HepG2 (cell line): ENCODE data around the gene IL17RC. TPM values are rescaled to one million over a fixed set of nuclear protein-coding genes. Genes with fewer than 3 reads are reported as not detected.
A peak's percentile ranks its signal among the peaks of the same experiment; 100 is the strongest.

Source experiments
- ARNT ChIP-seq: fragments of 450-650 bp; IDR thresholded peaks from 2 replicates; pipeline ENCODE4 v1.6.1; 2017
- CAMTA2 ChIP-seq: sonication (generic); formaldehyde crosslinking; IDR thresholded peaks from 2 replicates; pipeline ENCODE4 v1.4.0; 2020; ENCODE audit warnings: mild to moderate bottlenecking, missing genetic modification reagents, borderline replicate concordance
- HNRNPH1 ChIP-seq: fragments of 200-400 bp; formaldehyde crosslinking; optimal IDR thresholded peaks from 2 replicates; pipeline ENCODE3; 2017; ENCODE audit warnings: mild to moderate bottlenecking, low read depth, low read length
- IRF2 ChIP-seq: IDR thresholded peaks from 2 replicates; pipeline ENCODE4 v1.6.1; 2018; ENCODE audit warnings: missing genetic modification reagents, missing compliant biosample characterization
- KAT8 ChIP-seq: IDR thresholded peaks from 2 replicates; pipeline ENCODE4 v1.6.1; 2016; ENCODE audit warnings: missing genetic modification reagents, missing compliant biosample characterization
- KLF6 ChIP-seq: IDR thresholded peaks from 2 replicates; pipeline ENCODE4 v1.8.0; 2016; ENCODE audit warnings: missing biosample characterization, missing genetic modification reagents
- LCORL ChIP-seq, 2 experiments: fragments of 450-650 bp in 1 of 2; sonication (generic) in 1 of 2; formaldehyde crosslinking in 1 of 2; IDR thresholded peaks; 2 replicates each; pipeline versions ENCODE4 v1.5.0 to v1.6.1; 2017 to 2020; ENCODE audit warnings: antibody characterized with exemption in 1 of 2, missing genetic modification reagents in 1 of 2
- MTA1 ChIP-seq: sonication (generic); formaldehyde crosslinking; IDR thresholded peaks from 2 replicates; pipeline ENCODE4 v1.4.0; 2020; ENCODE audit warnings: missing genetic modification reagents, mild to moderate bottlenecking, borderline replicate concordance
- NONO ChIP-seq, 2 experiments: fragments of 450-650 bp in 1 of 2; sonication (generic) in 1 of 2; formaldehyde crosslinking in 1 of 2; IDR thresholded peaks in 1 of 2; conservative IDR thresholded peaks in 1 of 2; 2 replicates each; pipeline versions ENCODE4 v1.6.1 to v1.8.0; 2017 to 2022; ENCODE audit warnings: mild to moderate bottlenecking in 1 of 2, missing genetic modification reagents in 1 of 2, moderate library complexity in 1 of 2
- PCBP1 ChIP-seq: fragments of 200-400 bp; formaldehyde crosslinking; IDR thresholded peaks from 2 replicates; pipeline ENCODE4 v1.6.1; 2017; ENCODE audit warnings: mild to moderate bottlenecking, low read depth, low read length, borderline replicate concordance
- RBAK ChIP-seq: sonication (generic); formaldehyde crosslinking; IDR thresholded peaks from 2 replicates; pipeline ENCODE4 v1.5.1; 2020; ENCODE audit warnings: mild to moderate bottlenecking, missing genetic modification reagents
- REST ChIP-seq, 2 experiments: IDR thresholded peaks; 2 replicates each; pipeline ENCODE4 v1.6.1; 2011 to 2012; ENCODE audit warnings: low read length in 2 of 2, borderline replicate concordance in 1 of 2, low read depth in 1 of 2, mild to moderate bottlenecking in 1 of 2, moderate library complexity in 1 of 2
- SIN3A ChIP-seq: IDR thresholded peaks from 2 replicates; pipeline ENCODE4 v1.6.1; 2011; ENCODE audit warnings: low read depth, mild to moderate bottlenecking, control low read depth, low read length, borderline replicate concordance
- SIX4 ChIP-seq: sonication (generic); formaldehyde crosslinking; IDR thresholded peaks from 2 replicates; pipeline ENCODE4 v1.4.0; 2020; ENCODE audit warnings: missing genetic modification reagents
- TAF1 ChIP-seq: sonication (generic); formaldehyde crosslinking; IDR thresholded peaks from 2 replicates; pipeline ENCODE4 v1.4.0; 2020; ENCODE audit warnings: missing genetic modification reagents
- THAP8 ChIP-seq: sonication (generic); formaldehyde crosslinking; IDR thresholded peaks from 2 replicates; pipeline ENCODE4 v1.5.1; 2020; ENCODE audit warnings: missing genetic modification reagents, mild to moderate bottlenecking, borderline replicate concordance
- ZNF274 ChIP-seq: sonication (generic); formaldehyde crosslinking; IDR thresholded peaks from 2 replicates; pipeline ENCODE4 v1.5.1; 2020; ENCODE audit warnings: mild to moderate bottlenecking, missing genetic modification reagents
- ZNF383 ChIP-seq: sonication (generic); formaldehyde crosslinking; IDR thresholded peaks from 2 replicates; pipeline ENCODE4 v1.4.0; 2020; ENCODE audit warnings: missing genetic modification reagents, mild to moderate bottlenecking, borderline replicate concordance
- ZNF749 ChIP-seq: sonication (generic); formaldehyde crosslinking; IDR thresholded peaks from 2 replicates; pipeline ENCODE4 v1.8.0; 2022; ENCODE audit warnings: mild to moderate bottlenecking, missing genetic modification reagents, moderate library complexity, borderline replicate concordance
- ZNF75D ChIP-seq: sonication (generic); formaldehyde crosslinking; IDR thresholded peaks from 2 replicates; pipeline ENCODE4 v1.8.1; 2023; ENCODE audit warnings: missing genetic modification reagents, mild to moderate bottlenecking, borderline replicate concordance
- polyA plus RNA-seq, 8 experiments: library from polyadenylated mRNA; depleted of rRNA in 3 of 8; stranded (reverse) in 7 of 8; unstranded in 1 of 8; fragments of >200 nt; fragmentation: Illumina TruSeq in 4 of 8; extraction: Trizol in 4 of 8; gene quantifications; 2 replicates each; pipeline versions ENCODE4 v1.2.1 to v1.2.3, GENCODE V29; 2011 to 2016; ENCODE audit warnings: low read depth in 4 of 8, missing spikeins in 1 of 8, mixed read lengths in 1 of 8; ENCODE audit not compliant: insufficient read depth in 1 of 8
- total RNA-seq, 5 experiments: library from RNA; depleted of rRNA; stranded (reverse); fragments of >200 nt; fragmentation: Illumina TruSeq; extraction: Trizol; gene quantifications; 2 replicates each; pipeline ENCODE4 v1.2.3, GENCODE V29; 2016; ENCODE audit warnings: low read depth in 1 of 5
- TF ChIP-seq, protein P1 (sequence below): sonication (generic); formaldehyde crosslinking; IDR thresholded peaks from 2 replicates; pipeline ENCODE4 v1.4.0; 2020; ENCODE audit warnings: missing genetic modification reagents

IL17RC gene
- total and polyA plus RNA-seq, 2 of the 13 experiments (the other 11 are each of a cell fraction or from before 2014, with no cell fraction given), result 20.7 to 24.0 TPM

- TF ChIP-seq, protein P1, sequence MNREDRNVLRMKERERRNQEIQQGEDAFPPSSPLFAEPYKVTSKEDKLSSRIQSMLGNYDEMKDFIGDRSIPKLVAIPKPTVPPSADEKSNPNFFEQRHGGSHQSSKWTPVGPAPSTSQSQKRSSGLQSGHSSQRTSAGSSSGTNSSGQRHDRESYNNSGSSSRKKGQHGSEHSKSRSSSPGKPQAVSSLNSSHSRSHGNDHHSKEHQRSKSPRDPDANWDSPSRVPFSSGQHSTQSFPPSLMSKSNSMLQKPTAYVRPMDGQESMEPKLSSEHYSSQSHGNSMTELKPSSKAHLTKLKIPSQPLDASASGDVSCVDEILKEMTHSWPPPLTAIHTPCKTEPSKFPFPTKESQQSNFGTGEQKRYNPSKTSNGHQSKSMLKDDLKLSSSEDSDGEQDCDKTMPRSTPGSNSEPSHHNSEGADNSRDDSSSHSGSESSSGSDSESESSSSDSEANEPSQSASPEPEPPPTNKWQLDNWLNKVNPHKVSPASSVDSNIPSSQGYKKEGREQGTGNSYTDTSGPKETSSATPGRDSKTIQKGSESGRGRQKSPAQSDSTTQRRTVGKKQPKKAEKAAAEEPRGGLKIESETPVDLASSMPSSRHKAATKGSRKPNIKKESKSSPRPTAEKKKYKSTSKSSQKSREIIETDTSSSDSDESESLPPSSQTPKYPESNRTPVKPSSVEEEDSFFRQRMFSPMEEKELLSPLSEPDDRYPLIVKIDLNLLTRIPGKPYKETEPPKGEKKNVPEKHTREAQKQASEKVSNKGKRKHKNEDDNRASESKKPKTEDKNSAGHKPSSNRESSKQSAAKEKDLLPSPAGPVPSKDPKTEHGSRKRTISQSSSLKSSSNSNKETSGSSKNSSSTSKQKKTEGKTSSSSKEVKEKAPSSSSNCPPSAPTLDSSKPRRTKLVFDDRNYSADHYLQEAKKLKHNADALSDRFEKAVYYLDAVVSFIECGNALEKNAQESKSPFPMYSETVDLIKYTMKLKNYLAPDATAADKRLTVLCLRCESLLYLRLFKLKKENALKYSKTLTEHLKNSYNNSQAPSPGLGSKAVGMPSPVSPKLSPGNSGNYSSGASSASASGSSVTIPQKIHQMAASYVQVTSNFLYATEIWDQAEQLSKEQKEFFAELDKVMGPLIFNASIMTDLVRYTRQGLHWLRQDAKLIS, result no peak; the same call in 1 of the 2 replicates
- TF ChIP-seq TAF1 (CRISPR knock-in tag), result peak; percentile 67
- no peak for TF ChIP-seq LCORL (IDR thresholded peaks at IDR 0.05)
- TF ChIP-seq LCORL (CRISPR knock-in tag; IDR thresholded peaks at IDR 0.05), result no peak
- TF ChIP-seq REST (IDR thresholded peaks at IDR 0.05; ENCODE audit: borderline replicate concordance in 1 of 2, low read depth in 1 of 2, low read length in 2 of 2), result no peak
- no peak for TF ChIP-seq HNRNPH1
- TF ChIP-seq KLF6 (CRISPR knock-in tag), result 0 out of 2 replicates have a peak, but pooled peaks have one; percentile 76
- no peak; the same call in 1 of the 2 replicates for TF ChIP-seq SIN3A
- TF ChIP-seq SIX4 (CRISPR knock-in tag), result no peak
- peak; percentile 67; the same call in 1 of the 2 replicates for TF ChIP-seq IRF2
- no peak for TF ChIP-seq CAMTA2 (CRISPR knock-in tag)
- TF ChIP-seq MTA1 (CRISPR knock-in tag), result no peak
- no peak for TF ChIP-seq RBAK (CRISPR knock-in tag)
- TF ChIP-seq ZNF749, result peak; percentile 61; the same call in 1 of the 2 replicates
- no peak for TF ChIP-seq ZNF383 (CRISPR knock-in tag)
- TF ChIP-seq PCBP1, result no peak
- TF ChIP-seq ZNF274, result no peak
- TF ChIP-seq KAT8 (CRISPR knock-in tag), result no peak
- no peak for TF ChIP-seq NONO (IDR thresholded peaks at IDR 0.05)
- TF ChIP-seq NONO (CRISPR knock-in tag; conservative IDR thresholded peaks at IDR 0.05), result peak; percentile 67
- TF ChIP-seq ARNT, result no peak
- no peak for TF ChIP-seq THAP8 (CRISPR knock-in tag)
- TF ChIP-seq ZNF75D (CRISPR knock-in tag), result no peak
Measured at GRCh38 chr3:9915254-9916141, 1.4 kb upstream of the IL17RC start (continued).
